ENCODE data around the gene BCAS4.

BCAS4 gene

GRCh38 chr20:50858525-50858924, 63.7 kb downstream of the BCAS4 start:
- DNase-seq: no peak

GRCh38 chr20:50859161-50859560, 64.3 kb downstream of the BCAS4 start:
- no peak for DNase-seq

GRCh38 chr20:50861012-50861411, 66.2 kb downstream of the BCAS4 start:
- no peak for DNase-seq

GRCh38 chr20:50862546-50862945, 67.7 kb downstream of the BCAS4 start:
- no peak for DNase-seq

GRCh38 chr20:50865114-50865513, 70.3 kb downstream of the BCAS4 start:
- DNase-seq: no peak

GRCh38 chr20:50865591-50865990, 70.7 kb downstream of the BCAS4 start:
- DNase-seq: no peak

- no peak for DNase-seq
Measured at GRCh38 chr20:50866036-50866685, 71.3 kb downstream of the BCAS4 start.

- no peak for DNase-seq
Measured at GRCh38 chr20:50866831-50867230, 72.0 kb downstream of the BCAS4 start.

- DNase-seq: no peak
Measured at GRCh38 chr20:50867805-50868204, 72.9 kb downstream of the BCAS4 start.

- DNase-seq: no peak
Measured at GRCh38 chr20:50868509-50869495, 73.9 kb downstream of the BCAS4 start.

GRCh38 chr20:50870561-50871161, 75.8 kb downstream of the BCAS4 start:
- DNase-seq: no peak

GRCh38 chr20:50872560-50873425, 77.9 kb downstream of the BCAS4 start:
- DNase-seq: no peak

GRCh38 chr20:50873585-50873984, 78.7 kb downstream of the BCAS4 start:
- no peak for DNase-seq

GRCh38 chr20:50874111-50874757, 79.4 kb downstream of the BCAS4 start:
- DNase-seq: no peak

- no peak for DNase-seq
Measured at GRCh38 chr20:50874758-50875665, 80.2 kb downstream of the BCAS4 start.

GRCh38 chr20:50876063-50876685, 81.3 kb downstream of the BCAS4 start:
- no peak for DNase-seq

- DNase-seq: no peak
Measured at GRCh38 chr20:50876816-50877215, 82.0 kb downstream of the BCAS4 start.

GRCh38 chr20:50877232-50877743, 82.4 kb downstream of the BCAS4 start:
- no peak for DNase-seq

GRCh38 chr20:50879649-50880550, 85.0 kb downstream of the BCAS4 start:
- DNase-seq: no peak

Measured in NCI-H226 (cell line).